ENCODE data around the gene CACFD1.

Gene CACFD1

DNA sequence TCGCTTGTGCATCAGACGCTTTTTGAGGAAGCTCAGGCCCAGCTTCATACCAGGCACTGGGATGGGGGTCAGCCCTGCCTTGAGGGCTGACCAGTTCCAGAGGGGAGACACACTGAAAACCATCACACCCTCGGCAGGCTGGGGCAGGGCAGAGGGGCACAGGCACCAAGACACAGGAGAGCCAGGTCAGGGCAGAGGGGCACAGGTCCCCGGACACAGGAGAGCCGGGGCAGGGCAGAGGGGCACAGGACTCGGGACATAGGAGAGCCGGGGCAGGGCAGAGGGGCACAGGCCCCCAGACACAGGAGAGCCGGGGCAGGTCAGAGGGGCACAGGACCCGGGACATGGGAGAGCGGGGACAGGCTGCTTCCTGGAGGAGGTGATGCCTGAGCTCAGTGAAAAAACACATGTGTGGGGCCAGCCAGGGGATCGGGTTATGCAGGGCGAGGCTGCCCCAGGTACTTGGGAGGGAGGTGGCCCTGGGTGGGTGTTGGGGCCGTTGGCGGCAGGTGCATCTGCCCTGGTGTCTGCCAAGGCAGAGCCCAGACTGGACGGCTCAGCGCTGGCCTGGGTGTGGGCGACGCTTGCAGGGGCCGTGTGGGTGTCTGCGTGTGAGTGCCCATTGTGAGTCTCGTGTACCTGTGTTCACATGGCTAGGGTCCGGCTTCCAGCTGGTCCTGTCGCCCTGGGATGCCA, 34.2 kb downstream of the CACFD1 start:
- Histone ChIP-seq H3K27ac (no peak overlapping the region), H3K4me3 (no peak overlapping the region)

DNA sequence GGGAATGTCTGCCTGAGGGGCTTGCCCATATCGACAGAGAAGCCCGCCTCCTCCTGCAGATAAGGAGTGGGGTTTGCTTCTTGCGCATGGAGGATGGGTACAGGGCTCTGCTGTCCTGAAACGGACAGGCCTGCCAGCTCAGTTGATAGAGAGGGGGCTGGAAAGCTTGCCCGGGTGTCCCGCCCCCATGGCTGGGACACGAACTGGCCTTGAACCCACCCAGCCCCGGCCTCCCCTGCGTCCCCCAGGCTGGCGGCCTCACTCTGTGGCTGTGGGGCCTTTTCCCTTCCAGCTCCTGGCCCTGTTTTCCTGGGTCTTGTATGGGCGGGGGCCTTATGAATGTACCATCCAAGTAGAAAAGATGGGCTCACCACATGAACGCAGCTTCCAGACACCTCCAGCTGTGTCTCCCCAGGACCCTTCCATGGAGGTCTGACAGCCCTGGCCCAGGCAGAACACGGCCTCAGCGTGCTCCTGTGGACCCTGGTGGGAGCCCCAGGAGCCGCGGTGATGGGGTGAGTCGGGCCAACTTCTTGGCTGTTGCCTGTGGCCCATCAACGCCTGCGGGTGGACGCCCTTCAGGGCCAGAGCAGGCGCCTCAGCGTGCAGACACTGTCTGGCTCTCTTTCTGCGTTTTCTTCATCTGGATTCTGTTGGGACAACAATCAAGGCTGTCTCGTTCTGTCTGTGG, 35.0 kb downstream of the CACFD1 start:
- no peak overlapping the region for H3K27ac ChIP-seq

DNA sequence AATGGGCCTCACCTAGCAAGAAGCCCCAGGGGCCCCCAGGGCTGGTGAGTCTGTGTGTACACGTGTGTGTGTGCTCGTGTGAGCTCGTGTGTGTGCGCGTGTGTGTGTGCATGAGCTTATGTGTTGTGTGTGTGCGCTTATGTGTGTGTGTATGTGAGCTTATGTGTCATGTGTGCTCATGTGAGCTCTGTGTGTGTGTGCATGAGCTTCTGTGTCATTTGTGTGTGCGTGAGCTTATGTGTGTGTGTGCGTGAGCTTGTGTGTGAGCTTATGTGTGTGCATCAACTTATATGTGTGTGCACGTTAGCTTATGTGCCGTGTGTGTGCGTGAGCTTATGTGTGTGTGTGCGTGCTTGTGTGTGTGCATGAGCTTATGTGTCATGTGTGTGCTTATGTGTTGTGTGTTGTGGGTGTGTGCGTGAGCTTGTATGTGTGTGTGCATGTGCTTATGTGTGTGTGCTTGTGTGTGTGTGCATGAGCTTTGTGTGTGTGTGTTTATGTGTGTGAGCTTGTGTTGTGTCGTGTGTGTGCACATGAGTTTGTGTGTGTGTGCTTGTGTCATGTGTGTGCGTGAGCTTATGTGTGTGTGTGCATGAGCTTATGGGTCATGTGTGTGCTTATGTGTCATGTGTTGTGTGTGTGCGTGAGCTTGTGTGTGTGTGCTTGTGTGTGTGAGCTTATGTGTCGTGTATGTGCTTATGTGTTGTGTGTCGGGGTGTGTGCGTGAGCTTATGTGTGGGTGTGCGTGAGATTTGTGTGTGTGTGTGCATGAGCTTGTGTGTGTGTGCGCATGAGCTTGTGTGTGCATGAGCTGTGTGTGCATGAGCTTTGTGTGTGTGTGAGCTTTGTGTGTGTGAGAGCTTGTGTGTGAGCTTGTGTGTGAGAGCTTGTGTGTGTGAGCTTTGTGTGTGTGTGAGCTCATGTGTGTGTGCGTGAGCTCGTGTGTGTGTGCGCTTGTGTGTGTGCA, 35.8 kb downstream of the CACFD1 start:
- Histone ChIP-seq H3K27ac (no peak overlapping the region), H3K4me3 (no peak overlapping the region)

More for the DNA sequence above, 35.0 kb downstream of the CACFD1 start:
- H3K4me3 ChIP-seq: no peak overlapping the region

DNA sequence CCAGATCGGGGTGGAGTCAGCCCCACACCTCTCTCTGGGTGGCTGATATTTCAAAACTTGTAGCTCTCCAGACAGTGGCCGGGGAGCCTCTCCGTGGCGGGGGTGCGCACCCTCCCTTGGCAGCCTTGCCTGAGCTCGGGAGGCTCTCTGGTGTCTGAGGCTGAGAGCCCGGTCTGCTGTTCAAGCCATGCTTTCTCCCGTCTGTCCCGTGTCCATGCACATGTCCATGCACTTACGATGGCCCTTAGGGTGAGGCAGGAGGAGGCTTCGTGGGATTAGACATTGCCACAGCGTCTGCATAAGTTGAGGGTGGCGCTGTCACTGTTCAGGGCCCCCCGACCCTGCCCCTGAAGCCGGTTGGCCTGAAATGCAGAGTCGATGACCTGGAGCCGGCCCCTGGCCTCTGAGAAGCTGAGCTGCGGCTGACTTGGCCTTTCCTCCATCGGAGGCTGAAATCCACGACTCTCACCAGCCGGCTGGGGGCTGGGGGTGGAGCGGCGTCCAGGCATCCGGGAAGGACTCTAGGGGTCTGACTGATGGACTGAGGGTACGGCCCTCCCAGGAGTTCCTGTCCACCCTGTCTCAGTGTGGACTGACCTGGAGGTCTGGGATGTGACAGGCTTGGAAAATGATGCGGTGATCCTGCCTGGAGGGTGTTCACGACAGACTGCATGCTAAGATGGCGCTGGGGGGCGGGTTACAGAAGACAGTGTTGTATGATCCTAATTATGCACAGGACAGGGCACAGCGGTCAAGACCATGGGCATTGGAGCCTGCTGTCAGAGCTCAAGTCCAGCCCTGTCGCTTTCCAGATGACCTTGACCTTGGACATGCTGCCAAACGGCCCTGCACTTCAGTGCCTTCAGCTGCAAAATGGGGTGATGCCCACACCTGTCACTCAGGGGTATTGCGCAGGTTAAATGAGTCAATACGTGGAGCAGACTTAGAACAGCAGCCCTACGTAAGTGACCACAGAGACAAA, 37.4 kb downstream of the CACFD1 start:
- no peak overlapping the region for H3K4me3 ChIP-seq
- H3K27ac ChIP-seq: no peak overlapping the region

GRCh38 chr9:133499132-133499891, 39.5 kb downstream of the CACFD1 start:
- Histone ChIP-seq H3K4me3 (no peak overlapping the region), H3K27ac (no peak overlapping the region)

DNA sequence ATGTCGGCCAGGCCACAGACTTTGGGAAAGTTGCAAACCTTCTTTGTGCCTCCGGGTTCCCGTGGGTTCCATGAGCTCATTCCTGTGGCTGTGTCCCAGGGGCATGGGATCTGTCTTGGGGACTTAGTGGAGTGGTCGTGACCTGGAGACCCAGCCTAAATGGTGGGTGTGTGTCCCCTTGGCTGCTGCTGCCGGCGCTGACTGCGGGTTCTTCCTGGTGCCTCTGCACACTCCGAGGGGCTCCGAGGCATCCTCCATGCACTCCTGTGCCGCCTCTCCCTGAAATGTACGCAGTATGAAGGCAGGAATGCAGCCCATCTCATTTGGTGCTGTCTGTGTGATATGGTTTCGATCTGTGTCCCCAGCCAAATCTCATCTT, 40.1 kb downstream of the CACFD1 start:
- H3K27ac ChIP-seq: no peak overlapping the region

GRCh38 chr9:133502112-133502511, 42.3 kb downstream of the CACFD1 start:
- Histone ChIP-seq H3K27ac (no peak overlapping the region), H3K4me3 (no peak overlapping the region)

More for the DNA sequence above, 40.1 kb downstream of the CACFD1 start:
- no peak overlapping the region for H3K4me3 ChIP-seq

- Histone ChIP-seq H3K4me3 (no peak overlapping the region), H3K27ac (peak overlapping the region in 5 of 21 experiments; percentile 3 to 40 (median 31))
Measured at GRCh38 chr9:133505186-133505830, 45.5 kb downstream of the CACFD1 start.

GRCh38 chr9:133505901-133506652, 46.3 kb downstream of the CACFD1 start:
- H3K4me3 ChIP-seq: no peak overlapping the region
- H3K27ac ChIP-seq: peak overlapping the region in 9 of 21 experiments; percentile 3 to 58 (median 31)

GRCh38 chr9:133506653-133507038, 46.9 kb downstream of the CACFD1 start:
- Histone ChIP-seq H3K4me3 (no peak overlapping the region), H3K27ac (peak overlapping the region in 9 of 21 experiments; percentile 9 to 58 (median 31))

GRCh38 chr9:133507246-133507965, 47.6 kb downstream of the CACFD1 start:
- peak overlapping the region in 5 of 21 experiments; percentile 9 to 45 (median 31) for H3K27ac ChIP-seq

GRCh38 chr9:133508046-133508445, 48.3 kb downstream of the CACFD1 start:
- H3K27ac ChIP-seq: no peak overlapping the region
- H3K4me3 ChIP-seq: no peak overlapping the region

More at GRCh38 chr9:133507246-133507965, 47.6 kb downstream of the CACFD1 start:
- no peak overlapping the region for H3K4me3 ChIP-seq

DNA sequence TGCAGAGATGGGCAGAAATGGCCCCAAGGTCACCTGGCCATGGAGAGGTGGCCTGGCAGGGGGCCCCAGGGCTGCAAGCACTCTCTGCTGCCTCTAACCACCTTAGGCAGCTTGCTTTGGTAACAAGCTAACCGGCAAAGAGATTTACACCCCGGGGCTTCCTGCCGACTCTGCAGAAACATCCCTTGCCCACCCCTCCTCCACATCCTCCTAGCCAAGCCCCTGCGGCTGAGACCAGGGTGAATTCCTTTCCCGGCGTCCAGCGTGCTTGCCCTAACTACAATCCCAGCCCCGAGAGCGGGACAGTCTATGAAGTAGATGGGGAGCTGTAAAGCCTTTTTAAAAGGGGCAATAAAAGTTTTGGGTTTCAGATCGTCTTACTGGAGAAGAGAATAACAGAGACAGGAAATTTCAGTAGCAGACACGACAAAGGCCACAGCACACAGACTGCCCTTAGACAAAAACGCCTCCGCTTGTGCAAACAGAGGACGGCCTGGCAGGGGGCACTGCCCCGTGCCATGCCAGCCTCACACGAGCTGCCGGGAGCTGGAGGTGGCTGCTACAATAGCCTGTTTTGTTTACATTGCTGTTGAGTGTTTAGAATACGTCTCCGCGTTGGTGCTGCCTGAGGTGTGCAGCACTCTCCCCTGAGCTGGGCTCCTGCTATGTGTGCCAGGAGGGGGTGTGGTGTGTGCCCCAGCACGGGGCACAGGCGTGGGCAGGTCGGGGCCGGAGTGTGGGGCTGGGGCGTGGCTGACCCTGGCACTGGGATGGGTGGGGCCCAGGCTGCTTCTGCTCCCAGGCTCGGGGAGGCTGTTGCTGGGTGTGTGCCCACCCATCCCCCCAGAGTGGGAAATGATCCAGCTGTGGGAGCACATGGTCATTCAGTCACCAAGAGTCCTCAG, 49.7 kb downstream of the CACFD1 start:
- H3K4me3 ChIP-seq: no peak overlapping the region
- H3K27ac ChIP-seq: peak overlapping the region in 4 of 21 experiments; percentile 30 to 62 (median 40)

DNA sequence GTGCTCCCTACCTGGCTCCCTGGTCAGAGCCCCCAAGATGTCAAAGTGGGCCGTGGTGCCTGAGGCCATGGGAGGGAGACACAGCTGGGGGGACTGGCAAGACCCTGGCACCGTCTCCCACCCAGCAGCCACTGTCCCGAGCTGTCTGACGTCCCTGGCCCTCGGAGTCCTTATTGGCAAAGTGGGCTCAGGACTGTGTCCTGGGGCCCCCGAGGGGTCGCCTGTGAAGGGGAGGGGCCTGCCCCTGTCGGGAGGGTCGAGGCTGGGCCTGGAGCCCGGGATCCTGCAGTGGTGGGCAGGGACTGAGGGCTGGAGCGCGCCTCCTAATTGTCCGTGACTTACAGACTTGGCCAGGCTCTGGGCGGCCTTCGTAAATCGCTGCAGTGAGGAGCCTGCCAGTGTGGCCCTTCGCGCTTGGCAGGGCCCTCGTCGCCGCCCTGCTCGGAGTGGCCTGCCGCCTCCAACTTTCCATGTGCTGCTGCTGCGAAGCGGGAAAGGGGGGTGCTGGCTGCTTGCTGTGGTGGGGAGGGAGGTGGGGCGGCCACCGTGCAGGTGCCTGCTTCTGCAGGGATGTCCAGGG, 51.2 kb downstream of the CACFD1 start:
- no peak overlapping the region for H3K4me3 ChIP-seq
- H3K27ac ChIP-seq: no peak overlapping the region

GRCh38 chr9:133511607-133512006, 51.8 kb downstream of the CACFD1 start:
- Histone ChIP-seq H3K4me3 (no peak overlapping the region), H3K27ac (no peak overlapping the region)

All from skin epidermis (tissue), 12 donors.